Prostate gland (tissue), 2 donors: ENCODE results near the gene NSL1.

ENCODE experiments used
- CTCF ChIP-seq, 4 experiments: fragments of 200-600 bp in 2 of 4; fragments of 450-650 bp in 2 of 4; sonication (generic) in 2 of 4; IDR thresholded peaks; 1 replicate in 3 of 4; 2 replicates in 1 of 4; pipeline ENCODE4 v1.5.1; 2016 to 2019; ENCODE audit warnings: antibody characterized with exemption in 4 of 4, mild to moderate bottlenecking in 2 of 4, moderate library complexity in 2 of 4
- POLR2A ChIP-seq: fragments of 450-650 bp; IDR thresholded peaks from one replicate; pipeline ENCODE4 v1.6.1; 2016; ENCODE audit warnings: antibody characterized with exemption, mild to moderate bottlenecking

- TF ChIP-seq POLR2A (no peak), CTCF (IDR thresholded peaks at IDR 0.05) (no peak)
Observed at GRCh38 chr1:212718499-212718898, 73.1 kb downstream of the NSL1 start.
